Measurements from ENCODE around the gene PRIM2.

The PRIM2 gene

GRCh38 chr6:57275384-57275783 is 42.0 kb upstream of the PRIM2 start:
- H3K4me3 ChIP-seq (ENCODE audit: low read depth, low read length, poor library complexity, severe bottlenecking), result no peak overlapping the region
- H3K27me3 ChIP-seq (ENCODE audit: insufficient read depth, low read length), result no peaks in the 10 kb centered on the region
- H4K20me1 ChIP-seq (ENCODE audit: insufficient read depth, low read length), result no peaks in the 10 kb centered on the region
- no peaks in the 10 kb centered on the region for H3K9me2 ChIP-seq (ENCODE audit: low read depth, low read length)
- no peaks in the 10 kb centered on the region for H3K36me3 ChIP-seq (ENCODE audit: insufficient read depth, low read length)
- no peak overlapping the region for H3K9ac ChIP-seq (ENCODE audit: low read length)
- H3K9me3 ChIP-seq (ENCODE audit: low read length), result no peaks in the 10 kb centered on the region
- H3F3A ChIP-seq (ENCODE audit: insufficient read depth, low read length), result no peaks in the 10 kb centered on the region
- TF ChIP-seq CTCF (IDR thresholded peaks at IDR 0.05; ENCODE audit: low read length) (no peak), EZH2 (IDR thresholded peaks at IDR 0.05; ENCODE audit: borderline replicate concordance, low read length) (no peak)
- H3K79me2 ChIP-seq (ENCODE audit: insufficient read depth, low read length), result no peaks in the 10 kb centered on the region
- no peak overlapping the region for H3K27ac ChIP-seq (ENCODE audit: low read depth, low read length, poor library complexity, severe bottlenecking)
- no peak overlapping the region for H3K4me2 ChIP-seq (ENCODE audit: low read length)
- H2AFZ ChIP-seq (ENCODE audit: low read length), result no peak overlapping the region
- no peaks in the 10 kb centered on the region for H3K4me1 ChIP-seq (ENCODE audit: insufficient read depth, low read length, severe bottlenecking)

GRCh38 chr6:57276946-57277345 is 40.5 kb upstream of the PRIM2 start:
- H3K9me2 ChIP-seq (ENCODE audit: low read depth, low read length), result no peaks in the 10 kb centered on the region
- no peaks in the 10 kb centered on the region for H4K20me1 ChIP-seq (ENCODE audit: insufficient read depth, low read length)
- H3K4me1 ChIP-seq (ENCODE audit: insufficient read depth, low read length, severe bottlenecking), result no peaks in the 10 kb centered on the region
- H3K4me2 ChIP-seq (ENCODE audit: low read length), result no peak overlapping the region
- H3K36me3 ChIP-seq (ENCODE audit: insufficient read depth, low read length), result no peaks in the 10 kb centered on the region
- no peaks in the 10 kb centered on the region for H3K27me3 ChIP-seq (ENCODE audit: insufficient read depth, low read length)
- TF ChIP-seq CTCF (IDR thresholded peaks at IDR 0.05; ENCODE audit: low read length) (no peak), EZH2 (IDR thresholded peaks at IDR 0.05; ENCODE audit: borderline replicate concordance, low read length) (no peak)
- no peaks in the 10 kb centered on the region for H3K79me2 ChIP-seq (ENCODE audit: insufficient read depth, low read length)
- no peak overlapping the region for H3K9ac ChIP-seq (ENCODE audit: low read length)
- H3F3A ChIP-seq (ENCODE audit: insufficient read depth, low read length), result no peaks in the 10 kb centered on the region
- H3K27ac ChIP-seq (ENCODE audit: low read depth, low read length, poor library complexity, severe bottlenecking), result no peak overlapping the region
- H2AFZ ChIP-seq (ENCODE audit: low read length), result no peak overlapping the region
- H3K4me3 ChIP-seq (ENCODE audit: low read depth, low read length, poor library complexity, severe bottlenecking), result no peak overlapping the region
- H3K9me3 ChIP-seq (ENCODE audit: low read length), result no peaks in the 10 kb centered on the region

- Histone ChIP-seq H3F3A (ENCODE audit: insufficient read depth, low read length) (no peaks in the 10 kb centered on the region), H3K4me3 (ENCODE audit: low read depth, low read length, poor library complexity, severe bottlenecking) (no peak overlapping the region), H3K27me3 (ENCODE audit: insufficient read depth, low read length) (no peaks in the 10 kb centered on the region), H3K9ac (ENCODE audit: low read length) (no peak overlapping the region), H4K20me1 (ENCODE audit: insufficient read depth, low read length) (no peaks in the 10 kb centered on the region), H3K79me2 (ENCODE audit: insufficient read depth, low read length) (no peaks in the 10 kb centered on the region), H3K4me2 (ENCODE audit: low read length) (no peak overlapping the region), H2AFZ (ENCODE audit: low read length) (no peak overlapping the region), H3K27ac (ENCODE audit: low read depth, low read length, poor library complexity, severe bottlenecking) (no peak overlapping the region), H3K9me2 (ENCODE audit: low read depth, low read length) (no peaks in the 10 kb centered on the region), H3K36me3 (ENCODE audit: insufficient read depth, low read length) (no peaks in the 10 kb centered on the region), H3K9me3 (ENCODE audit: low read length) (no peaks in the 10 kb centered on the region), H3K4me1 (ENCODE audit: insufficient read depth, low read length, severe bottlenecking) (no peaks in the 10 kb centered on the region)
- TF ChIP-seq EZH2 (IDR thresholded peaks at IDR 0.05; ENCODE audit: borderline replicate concordance, low read length), result no peak
- TF ChIP-seq CTCF (IDR thresholded peaks at IDR 0.05; ENCODE audit: low read length), result no peak
These were observed 38.9 kb upstream of the PRIM2 start for GRCh38 chr6:57278570-57278969.
